Left ventricle myocardium superior (tissue), 1 donor: Measurements from ENCODE around the gene STIM1. TPM values are rescaled to one million over a fixed set of nuclear protein-coding genes. Genes with fewer than 3 reads are reported as not detected.
"Not testable (repeated sequence)": the region's sequence is repeated elsewhere in the genome, so short reads cannot be mapped to it uniquely, and the experiment has no call there.

Experiments used
- ATAC-seq: fragments of 200-7000 bp; cut with Tn5 transposase; one replicate; pipeline ENCODE4 v1.9.1; 2020; ENCODE audit warnings: mild to moderate bottlenecking, moderate library complexity
- DNase-seq: peaks from one replicate; pipeline ENCODE4 v3.0.0-alpha.2; 2020
- intact Hi-C: fragments of 100-400 bp; cut with micrococcal nuclease; formaldehyde crosslinking; loops from one replicate; pipeline ENCODE4 v1.11.0; 2022
- total RNA-seq: library from RNA; stranded (reverse); fragmentation: NEBNext Ultra II Directional; extraction: Animal tissue kit (Norgen Biotek cat#: 25700); gene quantifications from one replicate; pipeline ENCODE4 v1.2.1, GENCODE V29; 2021
- donor health status: DM: no; HTN: yes; CAD: no; lungs with severe emphysema.

The STIM1 gene
- total RNA-seq, 1 donor from 2014 or later: 17.0 TPM

- ATAC-seq: no peak
- intact Hi-C loops: no loop called here
- DNase-seq: no peak
These were observed 22.1 kb downstream of the STIM1 start for GRCh38 chr11:3877364-3878257.

DNA sequence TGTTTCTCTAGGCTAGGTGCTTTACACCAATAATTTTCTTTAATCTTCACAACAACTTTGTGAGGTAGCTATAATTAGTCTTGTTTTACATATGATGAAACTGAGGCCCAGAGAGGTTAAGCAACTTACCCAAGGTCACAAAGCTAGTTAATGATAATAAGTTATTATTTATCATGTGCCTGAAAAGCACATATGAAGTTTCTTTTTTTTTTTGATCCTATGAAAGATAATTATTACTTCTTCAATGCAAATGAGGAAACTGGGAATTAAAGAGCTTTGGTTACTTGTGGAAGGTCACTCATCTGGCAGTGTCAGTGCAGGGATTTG is 22.8 kb downstream of the STIM1 start:
- ATAC-seq: no peak
- intact Hi-C loops: no loop called here
- DNase-seq: no peak

DNA sequence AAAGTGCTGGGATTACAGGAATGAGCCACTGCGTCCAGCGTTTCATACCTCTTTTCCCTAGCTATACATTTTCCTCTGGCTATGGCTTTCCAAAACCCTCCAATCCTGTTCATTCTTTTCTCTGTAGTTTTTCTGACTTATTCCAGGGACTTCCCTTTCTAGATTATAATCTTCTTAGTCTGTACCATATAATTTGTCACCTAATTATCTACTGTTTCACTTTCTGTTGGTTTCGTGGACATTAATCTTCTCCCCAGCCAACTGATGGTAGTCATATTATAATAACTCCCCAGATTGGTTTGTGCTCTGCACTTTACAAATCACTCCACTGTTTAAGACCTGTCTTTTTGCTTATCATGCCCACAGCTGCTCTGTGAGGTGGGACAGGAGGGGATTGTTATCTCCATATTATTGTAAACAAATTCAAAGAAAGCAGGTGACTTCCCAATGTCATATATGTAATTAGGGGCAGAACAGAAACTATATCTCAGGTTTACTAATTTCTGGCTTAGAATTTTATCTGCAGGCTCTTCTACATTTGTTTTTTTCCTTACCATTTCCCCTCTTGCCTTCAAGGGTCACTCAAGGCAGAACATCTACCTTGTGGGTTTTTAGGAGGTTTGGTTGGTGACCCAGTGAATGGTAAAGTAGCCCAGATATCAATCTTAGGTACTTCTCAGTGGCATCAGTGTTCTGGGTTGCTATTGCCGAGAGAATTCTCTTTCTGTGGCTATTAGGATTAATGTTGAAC is 23.9 kb downstream of the STIM1 start:
- intact Hi-C loops: no loop called here
- ATAC-seq (no peak), DNase-seq (no peak)

DNA sequence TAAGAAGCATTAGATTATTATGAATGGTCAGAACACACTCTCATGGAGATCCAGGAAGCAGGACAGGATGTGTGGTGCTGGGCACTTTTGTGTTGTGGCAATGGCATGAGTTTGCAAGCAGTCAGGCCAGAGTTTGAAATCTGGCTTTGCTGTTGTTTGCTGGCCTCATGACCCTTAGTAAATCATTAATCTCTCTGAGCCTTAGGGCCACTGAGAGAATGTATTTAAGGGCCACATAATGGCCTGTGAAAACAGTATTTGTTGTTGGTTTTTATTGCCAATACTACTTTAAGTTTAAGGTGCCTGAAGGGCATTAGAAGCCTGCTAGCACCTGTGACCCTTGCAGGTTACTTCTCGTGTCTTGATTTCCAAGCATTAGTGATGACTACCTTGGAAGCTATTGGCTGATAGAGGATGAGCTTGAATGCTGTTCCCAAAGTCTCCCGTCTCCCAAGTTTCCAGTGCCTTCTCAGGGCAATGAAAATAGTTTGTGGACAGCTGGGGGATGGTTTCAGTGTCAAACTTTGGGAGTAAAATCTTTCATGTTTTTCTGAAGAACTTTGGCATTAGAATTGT is 24.6 kb downstream of the STIM1 start:
- ATAC-seq (no peak), DNase-seq (no peak)
- intact Hi-C loops: no loop called here

DNA sequence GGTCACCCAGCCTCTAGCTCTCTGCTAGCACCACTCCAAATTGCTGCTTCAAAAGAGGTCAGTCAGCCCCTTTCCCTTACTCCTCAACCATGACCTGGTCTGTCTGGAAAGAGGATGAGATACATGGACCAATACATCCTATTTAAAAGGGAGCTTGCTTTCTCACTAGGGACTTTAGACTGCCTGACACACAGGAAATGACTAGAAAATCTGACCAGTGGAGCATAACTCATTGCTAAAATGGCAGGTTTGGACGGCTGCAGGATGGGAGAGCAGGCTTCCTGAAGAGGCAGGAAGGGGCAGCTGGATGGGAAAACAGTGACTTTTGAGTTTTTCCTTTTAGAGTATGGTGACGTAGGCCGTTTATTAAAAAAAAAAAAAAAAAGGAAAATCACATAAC is 25.3 kb downstream of the STIM1 start:
- intact Hi-C loops: no loop called here
- ATAC-seq (peak; percentile 42), DNase-seq (no peak)

DNA sequence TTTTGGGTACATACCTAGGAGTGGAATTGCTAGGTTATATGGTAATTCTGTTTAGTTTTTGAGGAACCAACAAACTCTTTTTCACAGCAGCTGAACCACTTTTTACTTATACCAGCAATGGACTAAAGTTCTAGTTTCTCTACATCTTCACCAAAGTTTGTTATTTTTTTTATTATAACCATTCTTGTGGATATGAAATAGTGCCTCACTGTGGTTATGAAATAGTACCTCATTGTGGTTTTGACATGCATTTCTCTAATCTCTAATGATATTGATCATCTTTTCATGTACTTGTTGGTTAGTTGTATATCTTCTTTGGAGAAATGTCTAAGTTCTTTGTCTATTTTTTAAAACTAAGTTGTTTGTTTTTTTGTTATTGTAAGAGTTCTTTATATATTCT is 27.2 kb downstream of the STIM1 start:
- intact Hi-C loops: no loop called here
- no peak for ATAC-seq

GRCh38 chr11:3885855-3886254 is 30.4 kb downstream of the STIM1 start:
- ATAC-seq (no peak), DNase-seq (no peak)
- intact Hi-C loops: no loop called here

More for the DNA sequence above, 27.2 kb downstream of the STIM1 start:
- DNase-seq: no peak

- DNase-seq (no peak), ATAC-seq (no peak)
- intact Hi-C loops: no loop called here
These were observed 31.5 kb downstream of the STIM1 start for GRCh38 chr11:3886985-3887384.

DNA sequence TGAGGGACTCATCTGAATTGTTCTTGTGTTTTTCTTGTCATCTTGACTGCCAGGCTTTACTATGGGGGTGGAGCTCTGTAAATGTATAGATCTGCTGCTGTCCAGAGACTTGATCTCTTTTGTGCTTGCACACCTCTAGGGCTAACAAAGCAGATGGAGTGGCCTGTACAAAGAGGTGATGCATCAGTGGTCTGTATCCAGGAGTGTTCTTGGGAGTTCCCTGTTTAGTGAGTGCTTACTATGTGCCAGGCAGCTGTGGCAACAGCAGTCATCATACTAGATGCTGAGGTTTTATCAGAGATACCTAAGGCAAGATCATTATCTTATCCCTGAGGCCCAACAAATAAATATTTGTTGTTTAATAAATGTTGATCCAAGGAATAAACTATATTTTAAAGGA is 33.4 kb downstream of the STIM1 start:
- DNase-seq (no peak), ATAC-seq (no peak)
- intact Hi-C loops: no loop called here

DNA sequence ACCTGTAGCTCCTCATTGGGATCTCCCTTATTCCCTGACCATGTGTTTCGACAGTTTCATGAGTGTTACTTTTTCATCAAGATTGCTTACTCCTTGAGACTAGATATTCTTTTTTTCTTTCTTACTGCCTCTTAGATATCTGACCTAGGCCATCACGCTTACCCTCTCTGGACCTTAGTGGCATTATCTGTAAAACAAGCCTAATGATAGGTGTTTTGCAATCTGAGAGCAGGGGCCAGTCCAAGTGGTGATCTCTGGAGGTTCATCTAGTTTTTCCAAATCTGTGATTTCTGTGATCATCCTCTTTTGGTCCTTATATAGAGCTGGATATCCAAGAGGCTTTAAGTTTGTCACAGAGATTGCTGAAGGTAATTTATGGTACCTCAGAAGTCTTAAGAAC is 34.5 kb downstream of the STIM1 start:
- DNase-seq (no peak), ATAC-seq (no peak)
- intact Hi-C loops: no loop called here

- DNase-seq (no peak), ATAC-seq (no peak)
- intact Hi-C loops: no loop called here
These were observed 35.3 kb downstream of the STIM1 start for GRCh38 chr11:3890806-3891205.

GRCh38 chr11:3891751-3892150 is 36.3 kb downstream of the STIM1 start:
- no peak for ATAC-seq
- intact Hi-C loops: no loop called here
- no peak for DNase-seq

DNA sequence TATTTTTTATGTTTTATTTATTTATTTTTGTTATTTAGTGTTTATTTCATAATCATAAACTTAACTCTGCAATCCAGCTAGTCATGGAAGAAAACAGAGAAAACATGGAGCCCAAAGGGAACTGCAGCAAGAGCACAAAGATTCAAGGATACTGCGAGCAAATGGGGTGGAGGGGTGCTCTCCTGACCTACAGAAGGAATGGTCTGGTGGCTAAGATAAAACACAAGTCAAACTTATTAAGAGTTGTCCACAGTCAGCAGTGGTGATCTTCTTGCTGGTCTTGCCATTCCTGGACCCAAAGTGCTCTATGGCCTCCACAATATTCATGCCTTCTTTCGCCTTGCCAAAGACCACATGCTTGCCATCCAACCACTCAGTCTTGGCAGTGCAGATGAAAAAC is 36.7 kb downstream of the STIM1 start:
- DNase-seq (no peak), ATAC-seq (no peak)
- intact Hi-C loops: no loop called here

GRCh38 chr11:3893311-3893710 is 37.8 kb downstream of the STIM1 start:
- no peak for DNase-seq
- intact Hi-C loops: no loop called here
- no peak for ATAC-seq

DNA sequence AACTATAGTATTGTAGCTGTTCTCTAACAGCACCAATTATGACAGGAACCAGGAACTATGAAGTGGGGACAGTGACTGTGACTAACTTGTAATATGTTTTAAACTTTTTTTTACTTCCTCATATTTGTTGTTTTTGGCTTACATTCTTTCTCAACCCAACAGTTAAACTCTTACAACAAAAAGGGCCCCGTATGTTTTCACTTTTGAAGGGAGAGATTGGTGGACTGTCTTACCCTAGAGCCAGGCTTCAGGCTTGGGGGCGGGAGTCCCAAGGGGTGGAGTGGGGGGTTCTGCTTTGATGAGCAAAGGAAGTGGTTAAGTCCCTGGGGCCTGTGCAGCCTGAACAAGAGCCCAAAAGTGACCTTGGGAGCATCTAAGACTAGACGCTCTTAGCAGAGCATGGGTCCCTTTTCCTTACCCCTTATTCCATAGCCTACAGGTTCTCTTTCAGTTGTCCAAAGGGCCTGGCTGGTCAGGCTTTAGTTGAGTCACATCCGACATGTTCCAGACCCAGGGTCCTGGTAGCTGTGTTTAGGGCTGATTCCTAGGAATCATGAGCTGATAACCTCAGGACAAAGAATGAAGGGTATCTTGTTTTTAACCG is 38.8 kb downstream of the STIM1 start:
- ATAC-seq (peak; percentile 79), DNase-seq (peak; percentile 60)
- intact Hi-C loops: no loop called here

DNA sequence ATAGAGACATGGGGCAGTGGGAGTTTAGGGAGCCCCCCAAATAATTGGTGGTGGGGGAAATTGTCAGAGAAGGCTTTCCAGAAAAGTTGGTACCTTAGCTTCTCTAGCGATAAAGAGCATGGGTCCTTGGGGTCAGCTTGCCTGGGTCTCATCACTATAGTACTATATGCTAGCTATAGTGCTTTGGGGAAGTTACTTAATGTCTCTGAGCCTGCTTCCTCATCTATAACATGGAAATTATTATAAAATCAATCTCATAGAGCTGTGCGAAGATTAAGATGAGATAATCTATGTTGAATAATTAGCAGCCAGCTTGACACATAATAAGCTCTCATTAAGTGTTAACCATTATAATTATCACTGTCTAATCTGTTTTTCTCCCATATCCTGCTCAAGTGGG is 41.2 kb downstream of the STIM1 start:
- intact Hi-C loops: no loop called here
- no peak for ATAC-seq
- DNase-seq: no peak

- ATAC-seq, intact Hi-C loops, DNase-seq: not testable (repeated sequence)
These were observed 44.8 kb downstream of the STIM1 start for GRCh38 chr11:3900230-3900629.

DNA sequence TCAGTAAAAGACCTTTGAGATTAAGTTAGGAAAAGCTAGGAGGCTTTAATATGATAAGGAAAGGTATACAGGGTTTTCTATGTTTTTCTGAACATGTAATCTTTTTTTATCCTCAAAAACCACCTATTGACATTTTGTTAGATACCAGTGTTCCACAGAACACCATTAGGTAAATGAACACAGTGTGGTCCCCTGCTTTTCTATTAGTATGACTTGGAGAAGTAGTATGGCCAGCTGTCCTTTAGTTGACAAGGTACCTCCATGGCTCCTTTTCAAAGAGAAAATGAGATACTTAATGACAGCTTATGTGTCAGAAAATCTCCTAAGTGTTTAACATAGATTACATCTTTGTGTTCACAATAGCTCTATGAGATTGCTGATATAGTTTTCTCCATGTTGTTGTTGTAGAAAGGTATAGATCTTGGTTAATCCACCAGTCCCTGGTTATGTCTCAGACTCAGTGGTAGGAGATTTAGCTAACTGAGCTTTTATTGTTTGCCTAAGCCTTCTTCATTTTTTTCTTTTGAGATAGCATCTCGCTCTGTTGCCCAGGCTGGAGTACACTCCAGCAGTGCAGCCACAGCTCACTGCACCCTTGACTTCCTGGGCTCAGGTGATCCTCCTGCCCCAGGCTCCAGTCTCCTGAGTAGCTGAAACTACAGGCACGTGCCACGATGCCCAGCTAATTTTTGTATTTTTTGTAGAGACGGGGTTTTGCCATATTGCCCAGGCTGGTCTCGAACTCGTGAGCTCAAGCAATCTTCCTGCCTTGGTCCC is 46.0 kb downstream of the STIM1 start:
- DNase-seq (no peak), ATAC-seq (no peak)
- intact Hi-C loops: no loop called here

DNA sequence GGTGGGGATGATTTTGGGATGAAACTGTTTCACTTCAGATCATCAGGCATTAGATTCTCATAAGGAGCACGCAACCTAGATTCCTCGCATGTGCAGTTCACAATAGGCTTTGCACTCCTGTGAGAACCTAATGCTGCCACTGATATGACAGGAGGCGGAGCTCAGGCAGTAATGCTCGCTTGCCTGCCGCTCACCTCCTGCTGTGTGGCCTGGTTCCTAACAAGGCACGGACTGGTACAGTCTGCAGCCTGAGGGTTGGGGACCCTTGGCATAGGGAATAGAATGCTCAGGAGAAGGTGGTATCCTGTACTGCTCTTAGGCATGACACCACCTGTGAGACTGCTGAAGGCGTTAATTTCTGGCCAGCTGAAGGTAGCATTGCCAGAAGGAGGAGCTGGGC is 47.0 kb downstream of the STIM1 start:
- intact Hi-C loops: no loop called here
- ATAC-seq (no peak), DNase-seq (no peak)
